ENCODE measurements around the gene USP24.
"Not testable (repeated sequence)": the region's sequence is repeated elsewhere in the genome, so short reads cannot be mapped to it uniquely, and the experiment has no call there.

Gene USP24

GRCh38 chr1:55048453-55049270 lies 166.5 kb downstream of the USP24 start:
- DNase-seq = peak in 1 of 2 experiments; percentile 21

- no peak for DNase-seq
Observed at GRCh38 chr1:55047611-55048010, 167.6 kb downstream of the USP24 start.

- no peak for DNase-seq
Observed at GRCh38 chr1:55046871-55047270, 168.3 kb downstream of the USP24 start.

GRCh38 chr1:55045430-55045829 lies 169.7 kb downstream of the USP24 start:
- DNase-seq = no peak

GRCh38 chr1:55044617-55045397 lies 170.4 kb downstream of the USP24 start:
- DNase-seq = no peak

GRCh38 chr1:55043726-55044125 lies 171.4 kb downstream of the USP24 start:
- no peak for DNase-seq

- no peak for DNase-seq
Observed at GRCh38 chr1:55043011-55043410, 172.2 kb downstream of the USP24 start.

- no peak for DNase-seq
Observed at GRCh38 chr1:55041613-55042012, 173.6 kb downstream of the USP24 start.

- no peak for DNase-seq
Observed at GRCh38 chr1:55040933-55041494, 174.2 kb downstream of the USP24 start.

GRCh38 chr1:55040083-55040932 lies 174.9 kb downstream of the USP24 start:
- no peak for DNase-seq

GRCh38 chr1:55039342-55040082 lies 175.7 kb downstream of the USP24 start, which contains the start of gene PCSK9:
Gene PCSK9, plus strand, starts transcription at chr1:55039548. Its CDS starts 290 bp downstream, at chr1:55039838.
- no peak for DNase-seq

GRCh38 chr1:55038974-55039341 lies 176.2 kb downstream of the USP24 start:
- DNase-seq = no peak

- no peak for DNase-seq
Observed at GRCh38 chr1:55038552-55038838, 176.7 kb downstream of the USP24 start.

GRCh38 chr1:55037733-55038551 lies 177.2 kb downstream of the USP24 start:
- peak in 1 of 2 experiments; percentile 20 for DNase-seq

- DNase-seq = no peak
Observed at GRCh38 chr1:55035904-55036303, 179.3 kb downstream of the USP24 start.

GRCh38 chr1:55034476-55035133 lies 180.6 kb downstream of the USP24 start:
- DNase-seq = peak in 1 of 2 experiments; percentile 56

- no peak for DNase-seq
Observed at GRCh38 chr1:55033265-55033614, 181.9 kb downstream of the USP24 start.

- not testable (repeated sequence) for DNase-seq
Observed at GRCh38 chr1:55031098-55031497, 184.1 kb downstream of the USP24 start.

GRCh38 chr1:55026682-55027081 lies 188.5 kb downstream of the USP24 start:
- not testable (repeated sequence) for DNase-seq

- not testable (repeated sequence) for DNase-seq
Observed at GRCh38 chr1:55024163-55024562, 191.0 kb downstream of the USP24 start.
